CD4-positive, alpha-beta T cell treated with Interleukin-6 at 100 ng/mL for 8 hours (primary cell): ENCODE data around the gene ERI3.

Experiments used
- DNase-seq: peaks from one replicate; pipeline ENCODE4 v3.0.0-alpha.2; 2020; ENCODE audit warnings: mixed read lengths, low spot score

The ERI3 gene

GRCh38 chr1:44348061-44348485 lies 7.0 kb downstream of the ERI3 start:
- DNase-seq, result no peak

DNA sequence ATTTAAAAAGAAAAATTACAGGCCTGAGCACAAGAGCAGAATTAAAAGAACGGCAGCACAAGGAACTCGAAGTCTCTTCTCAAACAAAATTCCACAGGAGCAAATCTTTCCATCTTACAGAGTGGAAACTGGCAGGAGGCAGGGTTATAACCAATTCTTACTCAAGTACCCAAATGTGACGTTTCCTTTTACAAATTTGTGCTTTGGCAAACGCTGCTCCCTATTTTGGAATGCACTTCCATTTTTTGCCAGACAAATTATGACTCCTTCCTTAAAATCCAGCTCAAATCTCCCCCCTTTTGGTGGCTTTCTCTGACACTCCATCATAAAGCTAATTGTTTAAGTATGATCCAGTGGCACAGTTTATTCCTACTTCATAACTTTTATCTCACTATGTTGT lies 7.8 kb downstream of the ERI3 start:
- no peak for DNase-seq

DNA sequence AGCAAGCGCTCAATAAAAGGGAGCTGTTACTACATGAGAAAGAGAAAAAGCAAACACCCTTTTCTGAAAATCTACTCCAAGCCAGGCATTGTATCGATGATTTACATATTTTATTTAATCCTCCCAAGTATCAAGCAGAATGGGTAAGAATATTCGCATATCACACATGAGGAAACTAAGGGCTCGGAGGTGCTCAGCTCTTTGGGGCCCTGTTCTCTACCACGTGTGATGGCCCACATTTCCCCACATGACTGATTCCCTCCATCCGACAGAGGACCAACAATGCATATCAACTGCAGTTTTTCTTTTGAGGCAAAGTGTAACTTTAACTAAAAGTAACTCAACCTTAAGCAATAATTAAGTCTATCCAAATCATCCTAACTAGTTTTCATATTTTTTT lies 8.2 kb downstream of the ERI3 start:
- no peak for DNase-seq

- DNase-seq, result no peak
Measured at GRCh38 chr1:44346184-44346583, 8.9 kb downstream of the ERI3 start.

GRCh38 chr1:44345187-44345775 lies 9.8 kb downstream of the ERI3 start:
- no peak for DNase-seq

- DNase-seq, result no peak
Measured at GRCh38 chr1:44339731-44340130, 15.3 kb downstream of the ERI3 start.

- no peak for DNase-seq
Measured at GRCh38 chr1:44338136-44338535, 16.9 kb downstream of the ERI3 start.

DNA sequence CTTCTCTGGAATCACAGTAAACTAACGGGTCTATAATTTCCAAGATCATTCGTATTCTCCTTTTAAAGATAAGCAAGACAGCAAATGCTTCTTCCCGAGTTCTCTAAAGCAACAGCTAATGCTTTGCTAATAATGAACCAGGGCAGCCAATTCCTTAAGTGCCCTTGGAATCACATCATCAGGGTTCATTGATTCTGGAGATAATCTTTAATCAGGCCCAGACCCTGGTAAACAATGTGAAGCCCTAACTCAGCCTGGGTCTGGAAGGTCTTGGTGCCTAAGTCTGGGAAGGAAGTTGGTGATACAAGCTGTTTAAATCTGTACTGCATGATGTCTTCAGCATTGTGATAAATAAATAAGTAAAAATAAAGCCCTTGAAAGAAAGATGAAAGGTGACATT lies 18.4 kb downstream of the ERI3 start:
- no peak for DNase-seq

- DNase-seq, result no peak
Measured at GRCh38 chr1:44334968-44335367, 20.1 kb downstream of the ERI3 start.

- DNase-seq, result no peak
Measured at GRCh38 chr1:44333376-44333775, 21.7 kb downstream of the ERI3 start.

- no peak for DNase-seq
Measured at GRCh38 chr1:44332505-44332904, 22.6 kb downstream of the ERI3 start.

DNA sequence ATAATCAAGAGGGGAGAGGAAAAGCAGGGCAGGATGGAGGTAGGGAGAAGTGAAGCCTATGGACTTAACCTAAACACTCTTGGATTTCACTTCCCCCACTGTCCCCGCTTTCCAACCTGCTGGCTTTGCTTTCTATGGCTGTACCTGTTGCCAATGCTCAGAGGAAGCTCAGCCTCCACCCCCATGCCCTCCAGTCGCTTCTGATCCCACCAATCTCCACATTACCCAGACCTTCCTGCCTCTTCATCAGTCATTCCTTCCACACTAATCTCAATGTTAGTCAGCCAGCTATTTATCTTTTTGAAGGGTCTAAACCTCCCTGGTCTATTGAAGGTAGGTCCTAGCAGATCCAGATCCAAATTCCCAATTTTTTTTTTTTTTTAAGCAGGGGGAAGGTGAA lies 24.1 kb downstream of the ERI3 start:
- no peak for DNase-seq

GRCh38 chr1:44328671-44329416 lies 26.2 kb downstream of the ERI3 start:
- no peak for DNase-seq

- no peak for DNase-seq
Measured at GRCh38 chr1:44327679-44328491, 27.2 kb downstream of the ERI3 start.

- DNase-seq, result no peak
Measured at GRCh38 chr1:44326821-44327465, 28.1 kb downstream of the ERI3 start.

DNA sequence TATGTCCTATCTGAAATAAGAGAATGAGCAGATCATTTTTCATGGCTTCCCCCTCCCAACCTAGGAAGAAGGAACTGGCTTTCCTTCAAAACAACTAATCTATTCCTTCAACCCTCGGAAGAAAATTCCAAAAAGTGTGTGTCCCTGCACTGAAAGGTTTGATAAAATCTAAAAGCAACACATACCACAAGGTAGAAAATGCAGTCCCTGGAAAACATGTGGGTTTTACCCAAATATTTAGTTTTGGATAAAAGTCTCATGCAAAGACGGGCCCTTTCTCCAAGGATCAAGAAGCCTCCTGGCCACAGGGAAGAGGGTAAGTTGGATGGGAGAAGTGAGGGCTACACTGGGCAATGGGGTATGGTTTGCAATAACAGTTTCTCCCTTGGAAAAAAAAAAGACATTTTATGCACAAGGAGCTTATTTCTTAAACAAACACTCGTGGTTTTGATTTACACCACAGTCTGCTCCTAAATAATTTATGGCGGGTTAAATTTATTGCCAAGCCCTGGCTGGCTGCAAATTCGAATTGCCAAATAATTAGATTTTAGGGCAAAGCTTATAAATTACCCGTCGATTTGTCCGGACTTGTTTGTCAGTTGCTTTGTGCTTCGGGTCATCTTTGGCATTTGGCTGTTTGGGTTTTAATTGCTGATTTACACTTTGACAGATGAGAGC lies 28.9 kb downstream of the ERI3 start:
- no peak for DNase-seq

GRCh38 chr1:44323947-44324346 lies 31.1 kb downstream of the ERI3 start:
- no peak for DNase-seq

- DNase-seq, result no peak
Measured at GRCh38 chr1:44322367-44322766, 32.7 kb downstream of the ERI3 start.

DNA sequence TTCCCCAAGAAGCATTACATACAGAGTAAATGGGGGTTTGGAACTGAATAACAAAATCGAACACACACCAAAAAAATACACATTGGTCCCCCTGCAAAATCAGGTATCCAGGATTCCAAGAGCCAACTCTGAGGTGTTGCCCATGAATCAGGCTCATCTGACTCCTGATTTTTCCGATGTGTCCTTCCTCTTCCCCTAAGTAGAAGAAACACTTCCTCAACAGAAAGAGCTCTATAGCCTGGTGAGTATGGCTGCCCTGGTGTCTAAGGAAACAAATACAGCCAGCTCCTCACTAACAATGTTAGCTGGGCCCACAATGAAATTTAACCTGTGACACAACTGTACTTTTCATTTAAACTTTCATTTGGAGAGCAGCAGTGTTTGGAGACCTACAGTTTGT lies 33.6 kb downstream of the ERI3 start:
- no peak for DNase-seq

- peak; percentile 46 for DNase-seq
Measured at GRCh38 chr1:44318097-44319088, 36.7 kb downstream of the ERI3 start.
